Stomach (tissue), 9 donors: ENCODE measurements around the gene SCYGR5. TPM values are rescaled to one million over a fixed set of nuclear protein-coding genes. Genes with fewer than 3 reads are reported as not detected.

ENCODE experiments used
- DNase-seq, 2 donors: peaks; one replicate each; pipeline versions ENCODE4 v3.0.0 to v3.0.0-alpha.2; 2013 to 2019
- H3K27ac ChIP-seq, 5 donors: fragments of 200-600 bp in 4 of 5; sonication (generic) in 4 of 5; one replicate each; pipeline ENCODE4 v1.5.1; 2013 to 2019; ENCODE audit warnings: mild to moderate bottlenecking in 1 of 5, moderate library complexity in 1 of 5
- H3K27me3 ChIP-seq, 3 donors: fragments of 200-600 bp; sonication (generic); one replicate each; pipeline ENCODE4 v1.5.1; 2017 to 2019; ENCODE audit warnings: mixed run types in 1 of 3
- H3K36me3 ChIP-seq, 4 donors: fragments of 200-600 bp; sonication (generic); 1 replicate in 3 of 4; 2 replicates in 1 of 4; pipeline ENCODE4 v1.5.1; 2016 to 2019
- H3K4me1 ChIP-seq, 4 donors: fragments of 200-600 bp; sonication (generic); one replicate each; pipeline ENCODE4 v1.5.1; 2016 to 2019
- H3K4me3 ChIP-seq, 4 donors: fragments of 200-600 bp; sonication (generic) in 3 of 4; one replicate each; pipeline ENCODE4 v1.5.1; 2016 to 2019; ENCODE audit warnings: mild to moderate bottlenecking in 1 of 4
- H3K9me3 ChIP-seq, 4 donors: fragments of 200-600 bp; sonication (generic); one replicate each; pipeline ENCODE4 v1.5.1; 2016 to 2019
- EP300 ChIP-seq: sonication (generic); formaldehyde crosslinking; IDR thresholded peaks from one replicate; pipeline ENCODE4 v1.6.1; 2017; ENCODE audit warnings: antibody characterized with exemption
- POLR2A ChIP-seq, 4 donors: fragments of 450-650 bp; IDR thresholded peaks; one replicate each; pipeline ENCODE4 v1.6.1; 2016; ENCODE audit warnings: antibody characterized with exemption in 4 of 4, control low read depth in 2 of 4, mild to moderate bottlenecking in 1 of 4, moderate library complexity in 1 of 4
- POLR2AphosphoS5 ChIP-seq, 3 donors: sonication (generic); formaldehyde crosslinking; IDR thresholded peaks; one replicate each; pipeline ENCODE4 v1.6.1; 2016; ENCODE audit warnings: antibody characterized with exemption in 3 of 3
- WGBS, 5 donors: extraction: QIAGEN DNeasy Blood & Tissue Kit in 3 of 5; methylation state at CpG; one replicate each; pipeline versions ENCODE4 v1.1.5 to v1.1.7; 2013 to 2018; 5-methylcytosine and 5-hydroxymethylcytosine counted together
- intact Hi-C: fragments of 100-400 bp; cut with DNase I; formaldehyde crosslinking; loops from one replicate; pipeline ENCODE4 v1.15.1; 2023; ENCODE audit warnings: low total_unique reads
- polyA plus RNA-seq, 3 donors: library from polyadenylated mRNA; stranded (reverse); fragments of 200-250 nt; gene quantifications; one replicate each; pipeline ENCODE4 v1.2.3, GENCODE V29; 2013
- total RNA-seq, 5 donors: library from RNA; depleted of rRNA; stranded (reverse); fragments of >200 nt; gene quantifications; one replicate each; pipeline versions ENCODE4 v1.1.0 to v1.2.3, GENCODE V29; 2014 to 2016
- TF ChIP-seq, protein P1 (sequence below), 7 experiments: fragments of 450-650 bp in 4 of 7; fragments of 200-600 bp in 3 of 7; sonication (generic) in 3 of 7; IDR thresholded peaks; one replicate each; pipeline ENCODE4 v1.5.1; 2016 to 2019; ENCODE audit warnings: antibody characterized with exemption in 7 of 7, control low read depth in 2 of 7, mild to moderate bottlenecking in 1 of 7
- donor health status: healthy with polysubstance abuse.
- donor health status: Bipolar disorder and iron deficiency.
- donor health status: healthy.

SCYGR5 gene
- total and polyA plus RNA-seq, 8 donors: not detected

DNA sequence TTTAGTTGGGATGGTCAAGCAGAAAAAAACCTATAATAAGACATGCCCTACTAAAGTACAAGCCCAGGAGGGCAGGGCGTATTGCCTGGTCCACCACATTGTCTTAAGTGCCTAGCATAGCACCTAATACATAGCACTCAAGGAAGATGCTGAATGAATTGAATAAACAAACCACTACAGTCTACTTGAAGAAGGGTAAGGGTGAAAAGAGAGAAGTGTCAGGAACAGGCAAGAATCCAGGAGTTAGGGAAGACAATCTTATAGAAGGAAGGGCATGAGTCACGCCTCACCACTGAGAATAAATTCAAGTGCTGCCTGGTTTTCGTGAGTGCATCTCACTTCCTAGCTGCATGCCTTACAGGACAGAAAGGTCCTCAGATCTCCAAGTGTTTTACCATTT lies 37.4 kb downstream of the SCYGR5 start:
- Histone ChIP-seq H3K4me1 (peaks cover 0 to 8% (median 0%) of the 10 kb centered on the region in 4 donors), H3K4me3 (no peak overlapping the region), H3K36me3 (no peaks in the 10 kb centered on the region), H3K27ac (no peak overlapping the region), H3K27me3 (no peaks in the 10 kb centered on the region), H3K9me3 (peaks cover 0 to 7% (median 0%) of the 10 kb centered on the region in 4 donors)
- no peak for TF ChIP-seq EP300
- DNase-seq: no peak
- 78 to 87% (median 85%) methylated on average over 3 of the region's 3 CpGs for WGBS, 5 donors
- intact Hi-C loops: no loop called here

DNA sequence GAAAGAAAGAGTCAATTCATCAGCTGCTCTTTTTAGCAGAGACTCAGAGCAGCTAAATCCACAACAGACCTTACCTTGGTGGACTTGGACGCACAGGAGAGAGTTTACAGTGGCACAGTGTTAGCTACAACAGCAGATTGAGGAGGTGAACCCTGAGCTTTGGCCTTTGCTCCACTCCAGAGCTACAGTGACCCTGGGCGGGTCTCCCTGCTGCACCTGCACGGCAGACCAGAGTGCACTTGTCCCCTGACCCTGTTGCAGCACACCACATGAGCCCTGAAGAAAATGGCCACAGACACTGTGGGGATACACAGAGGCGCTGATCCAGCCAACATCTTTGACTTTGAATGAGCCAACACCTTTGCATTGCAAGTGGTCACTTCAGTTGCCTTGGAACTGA lies 40.3 kb downstream of the SCYGR5 start:
- no peak overlapping the region for H3K27ac ChIP-seq
- H3K27me3 ChIP-seq: no peaks in the 10 kb centered on the region
- peaks cover 0 to 7% (median 0%) of the 10 kb centered on the region in 4 donors for H3K9me3 ChIP-seq
- H3K4me1 ChIP-seq: peaks cover 0 to 8% (median 0%) of the 10 kb centered on the region in 4 donors
- TF ChIP-seq POLR2A (IDR thresholded peaks at IDR 0.05) (no peak), POLR2AphosphoS5 (IDR thresholded peaks at IDR 0.05) (no peak), EP300 (no peak)
- TF ChIP-seq, protein P1, sequence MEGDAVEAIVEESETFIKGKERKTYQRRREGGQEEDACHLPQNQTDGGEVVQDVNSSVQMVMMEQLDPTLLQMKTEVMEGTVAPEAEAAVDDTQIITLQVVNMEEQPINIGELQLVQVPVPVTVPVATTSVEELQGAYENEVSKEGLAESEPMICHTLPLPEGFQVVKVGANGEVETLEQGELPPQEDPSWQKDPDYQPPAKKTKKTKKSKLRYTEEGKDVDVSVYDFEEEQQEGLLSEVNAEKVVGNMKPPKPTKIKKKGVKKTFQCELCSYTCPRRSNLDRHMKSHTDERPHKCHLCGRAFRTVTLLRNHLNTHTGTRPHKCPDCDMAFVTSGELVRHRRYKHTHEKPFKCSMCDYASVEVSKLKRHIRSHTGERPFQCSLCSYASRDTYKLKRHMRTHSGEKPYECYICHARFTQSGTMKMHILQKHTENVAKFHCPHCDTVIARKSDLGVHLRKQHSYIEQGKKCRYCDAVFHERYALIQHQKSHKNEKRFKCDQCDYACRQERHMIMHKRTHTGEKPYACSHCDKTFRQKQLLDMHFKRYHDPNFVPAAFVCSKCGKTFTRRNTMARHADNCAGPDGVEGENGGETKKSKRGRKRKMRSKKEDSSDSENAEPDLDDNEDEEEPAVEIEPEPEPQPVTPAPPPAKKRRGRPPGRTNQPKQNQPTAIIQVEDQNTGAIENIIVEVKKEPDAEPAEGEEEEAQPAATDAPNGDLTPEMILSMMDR (IDR thresholded peaks at IDR 0.05): no peak
- no peaks in the 10 kb centered on the region for H3K36me3 ChIP-seq
- H3K4me3 ChIP-seq: no peak overlapping the region
- 66 to 89% (median 68%) methylated on average over 4 of the region's 4 CpGs for WGBS, 5 donors
- peak in 1 of 2 donors; percentile 6 for DNase-seq
- intact Hi-C loops: no loop called here

DNA sequence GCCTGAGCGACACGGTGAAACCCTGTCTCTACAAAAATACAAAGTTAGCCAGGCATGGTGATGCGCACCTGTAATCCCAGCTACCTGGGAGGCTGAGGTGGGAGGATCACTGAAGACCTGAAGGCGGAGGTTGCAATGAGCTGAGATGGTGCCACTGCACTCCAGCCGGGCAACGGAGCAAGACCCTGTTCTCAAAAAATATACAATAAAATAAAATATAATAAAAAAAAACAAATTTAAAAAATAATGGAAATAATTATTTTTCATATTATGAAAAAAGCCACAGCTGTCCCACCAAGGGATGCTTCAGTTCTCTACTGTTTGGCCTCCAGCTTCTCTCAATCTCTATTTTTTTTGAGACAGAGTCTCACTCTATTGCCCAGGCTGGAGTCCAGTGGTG lies 40.8 kb downstream of the SCYGR5 start:
- Histone ChIP-seq H3K4me3 (no peak overlapping the region), H3K9me3 (peaks cover 0 to 5% (median 0%) of the 10 kb centered on the region in 4 donors), H3K4me1 (peaks cover 0 to 8% (median 0%) of the 10 kb centered on the region in 4 donors), H3K27ac (no peak overlapping the region), H3K27me3 (no peaks in the 10 kb centered on the region), H3K36me3 (no peaks in the 10 kb centered on the region)
- no peak for DNase-seq
- intact Hi-C loops: no loop called here
- whole genome bisulfite sequencing, 5 donors: 82 to 92% (median 90%) methylated on average over 6 of the region's 6 CpGs
- TF ChIP-seq, protein P1 (IDR thresholded peaks at IDR 0.05): no peak
- TF ChIP-seq EP300: no peak
- TF ChIP-seq POLR2A (IDR thresholded peaks at IDR 0.05): no peak
- TF ChIP-seq POLR2AphosphoS5 (IDR thresholded peaks at IDR 0.05): no peak

DNA sequence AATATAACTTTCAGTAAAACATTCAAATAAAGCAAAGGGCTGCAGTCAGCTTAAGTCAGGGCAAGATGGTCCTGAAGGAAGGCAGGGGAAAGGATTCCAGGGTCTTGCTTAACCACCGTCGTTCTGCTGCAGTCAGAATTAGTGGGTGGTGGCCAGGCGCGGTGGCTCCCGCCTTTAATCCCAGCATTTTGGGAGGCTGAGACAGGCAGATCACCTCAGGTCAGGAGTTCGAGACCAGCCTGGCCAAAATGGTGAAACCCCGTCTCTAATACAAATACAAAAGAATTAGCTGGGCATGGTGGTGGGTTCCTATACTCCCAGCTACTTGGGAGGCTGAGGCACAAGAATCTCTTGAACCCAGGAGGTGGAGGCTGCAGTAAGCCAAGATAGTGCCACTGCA lies 44.4 kb downstream of the SCYGR5 start:
- DNase-seq: no peak
- Histone ChIP-seq H3K9me3 (no peaks in the 10 kb centered on the region), H3K36me3 (no peaks in the 10 kb centered on the region), H3K27ac (no peak overlapping the region), H3K4me1 (no peaks in the 10 kb centered on the region), H3K27me3 (no peaks in the 10 kb centered on the region), H3K4me3 (no peak overlapping the region)
- intact Hi-C loops: no loop called here
- TF ChIP-seq POLR2A (IDR thresholded peaks at IDR 0.05) (no peak), POLR2AphosphoS5 (IDR thresholded peaks at IDR 0.05) (no peak), EP300 (no peak)
- TF ChIP-seq, protein P1 (IDR thresholded peaks at IDR 0.05): no peak
- WGBS, 5 donors: 84 to 93% (median 90%) methylated on average over 7 of the region's 7 CpGs

DNA sequence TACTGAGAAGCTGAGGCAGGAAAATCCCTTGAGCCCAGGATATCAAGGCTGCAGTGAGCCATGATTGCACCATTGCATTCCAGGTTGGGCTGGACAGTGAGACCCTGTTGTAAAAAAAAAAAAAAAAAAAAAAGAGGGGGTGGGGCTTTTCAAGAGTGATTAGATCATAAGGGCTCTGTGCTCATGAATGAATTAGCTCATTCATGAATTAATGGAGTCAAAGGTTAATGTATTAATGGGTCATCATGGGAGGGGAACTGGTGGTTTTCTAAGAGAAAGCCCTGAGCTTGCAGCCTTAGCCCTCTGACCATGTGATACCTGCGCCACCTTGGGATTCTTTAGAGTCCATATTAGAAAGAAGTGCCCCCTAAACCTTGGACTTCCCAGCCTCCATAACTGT lies 46.7 kb downstream of the SCYGR5 start:
- H3K36me3 ChIP-seq: no peaks in the 10 kb centered on the region
- no peak overlapping the region for H3K4me3 ChIP-seq
- DNase-seq: no peak
- no peaks in the 10 kb centered on the region for H3K27me3 ChIP-seq
- TF ChIP-seq POLR2AphosphoS5 (IDR thresholded peaks at IDR 0.05): no peak
- TF ChIP-seq EP300: no peak
- no peaks in the 10 kb centered on the region for H3K9me3 ChIP-seq
- intact Hi-C loops: no loop called here
- peaks cover 0 to 11% (median 10%) of the 10 kb centered on the region in 4 donors for H3K4me1 ChIP-seq
- 42 to 100% (median 100%) methylated on average over 1 of the region's 1 CpG for WGBS, 5 donors
- H3K27ac ChIP-seq: no peak overlapping the region
